Effector memory CD8-positive, alpha-beta T cell (primary cell): Measurements from ENCODE around the gene PCCA.

Experiments
- ATAC-seq: fragments of 150-1000 bp; cut with Tn5 transposase; replicated peaks from 2 replicates; pipeline ENCODE4 v1.10.0; 2021; ENCODE audit warnings: mild to moderate bottlenecking, moderate library complexity
- DNase-seq, 3 experiments: peaks; one replicate each; pipeline ENCODE4 v3.0.0; 2021
- H3K27ac Mint-ChIP-seq, 2 donors: one replicate each; pipeline ENCODE4 v1.8.0; 2022; ENCODE audit warnings: mild to moderate bottlenecking in 2 of 2, mixed read lengths in 2 of 2, moderate library complexity in 2 of 2
- H3K27me3 Mint-ChIP-seq, 2 donors: one replicate each; pipeline ENCODE4 v1.8.0; 2022; ENCODE audit warnings: mixed read lengths in 2 of 2
- H3K36me3 Mint-ChIP-seq: one replicate; pipeline ENCODE4 v1.8.0; 2022; ENCODE audit warnings: mild to moderate bottlenecking, moderate library complexity, mixed read lengths; ENCODE audit not compliant: insufficient read depth
- H3K4me1 Mint-ChIP-seq, 2 donors: one replicate each; pipeline ENCODE4 v1.8.0; 2022; ENCODE audit warnings: low read depth in 2 of 2, mixed read lengths in 2 of 2
- H3K4me3 Mint-ChIP-seq, 2 donors: one replicate each; pipeline ENCODE4 v1.8.0; 2022; ENCODE audit warnings: mild to moderate bottlenecking in 2 of 2, mixed read lengths in 2 of 2, moderate library complexity in 2 of 2
- H3K9me3 Mint-ChIP-seq, 2 donors: one replicate each; pipeline ENCODE4 v1.8.0; 2022; ENCODE audit warnings: mixed read lengths in 2 of 2

PCCA gene

DNA sequence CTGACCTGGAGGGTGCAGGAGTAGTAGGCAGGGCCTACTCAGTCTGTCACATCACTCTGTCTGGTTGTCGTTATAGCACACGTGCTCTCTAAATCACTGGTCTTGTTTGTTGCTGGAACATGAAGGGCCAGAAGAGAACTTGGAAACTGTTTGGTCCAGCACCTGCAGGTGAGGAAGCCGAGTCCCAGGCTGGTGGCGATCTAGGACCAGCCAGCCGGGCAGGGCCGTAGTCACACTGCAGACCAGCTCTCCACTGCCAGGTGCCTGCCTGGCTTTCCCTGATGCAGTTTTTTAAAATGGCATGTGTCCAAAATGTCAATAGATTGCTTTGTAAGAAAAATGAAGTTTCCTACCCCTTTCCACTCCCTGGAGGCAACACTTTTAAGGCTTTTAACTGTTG is 446.0 kb downstream of the PCCA start:
- Mint-ChIP-seq H3K27me3 (no peaks in the 10 kb centered on the region), H3K36me3 (no peaks in the 10 kb centered on the region), H3K4me1 (peaks cover 0 to 7% of the 10 kb centered on the region in 2 donors), H3K27ac (peak overlapping the region in 1 of 2 donors; percentile 39), H3K9me3 (no peaks in the 10 kb centered on the region), H3K4me3 (no peak overlapping the region)
- ATAC-seq (no peak), DNase-seq (no peak)

DNA sequence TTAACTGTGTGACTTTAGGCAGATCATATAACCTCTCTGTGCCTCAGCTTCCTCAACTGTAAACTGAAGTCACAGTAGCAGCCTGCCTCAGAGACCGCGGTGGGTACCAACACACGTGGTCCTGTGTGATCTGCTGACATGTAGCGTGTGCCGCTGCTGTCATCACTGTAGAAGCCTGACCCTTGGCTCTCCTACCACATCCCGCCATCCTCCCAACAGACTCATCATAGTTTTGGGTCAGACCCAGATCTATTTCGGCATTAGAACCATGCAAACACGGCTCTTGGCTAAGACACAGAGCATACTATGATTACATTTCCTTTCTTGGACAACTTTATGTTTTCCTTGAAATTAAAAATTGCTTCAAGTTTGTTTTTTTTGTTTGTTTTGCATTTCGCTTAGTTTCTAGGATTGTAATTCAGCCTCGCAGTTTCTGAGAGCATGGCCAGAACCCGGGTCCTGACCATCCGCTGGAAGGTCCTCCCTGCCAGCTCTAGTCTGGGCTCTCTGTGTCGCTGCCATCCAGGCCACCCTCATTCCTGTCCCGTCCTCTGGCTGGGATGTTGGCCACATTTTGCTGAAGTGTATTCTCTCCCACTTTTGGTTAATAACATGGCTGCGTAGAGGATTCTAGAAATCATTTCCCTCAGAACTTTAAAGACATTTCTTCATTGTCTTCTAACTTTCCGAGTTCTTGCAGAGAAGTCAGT is 446.7 kb downstream of the PCCA start:
- DNase-seq (no peak), ATAC-seq (no peak)
- Mint-ChIP-seq H3K9me3 (no peaks in the 10 kb centered on the region), H3K27me3 (no peaks in the 10 kb centered on the region), H3K4me1 (peaks cover 0 to 7% of the 10 kb centered on the region in 2 donors), H3K27ac (peak overlapping the region in 1 of 2 donors; percentile 39), H3K4me3 (no peak overlapping the region), H3K36me3 (no peaks in the 10 kb centered on the region)

DNA sequence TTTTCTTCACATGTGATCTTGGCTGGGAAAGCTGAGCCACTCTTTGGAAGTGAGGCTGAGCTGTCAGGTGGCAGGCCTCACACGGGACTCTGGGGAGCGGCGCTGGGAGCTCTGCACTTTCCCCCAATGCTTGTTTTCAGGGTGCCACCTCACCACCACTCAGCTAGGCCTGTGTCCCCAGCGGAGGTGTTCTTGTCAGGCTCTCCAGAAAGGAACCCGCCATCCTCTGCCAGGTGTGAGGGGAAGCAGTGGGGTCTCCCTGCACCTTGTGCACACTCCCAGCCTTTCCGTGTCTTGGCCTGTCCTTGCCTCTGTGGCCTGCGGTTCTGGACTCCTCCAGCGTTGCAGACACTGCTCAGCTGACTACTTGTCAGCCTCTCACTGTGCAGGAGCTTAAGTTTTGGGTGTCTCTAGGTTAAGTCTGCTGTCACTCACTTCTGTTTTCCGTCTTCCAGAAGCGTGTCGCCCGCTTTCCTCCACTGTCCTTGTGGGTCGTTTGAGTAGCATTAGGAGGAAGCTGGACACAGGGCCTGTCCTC is 447.8 kb downstream of the PCCA start:
- no peaks in the 10 kb centered on the region for H3K9me3 Mint-ChIP-seq
- no peak for DNase-seq
- H3K27ac Mint-ChIP-seq, result peak overlapping the region in 1 of 2 donors; percentile 39
- no peaks in the 10 kb centered on the region for H3K27me3 Mint-ChIP-seq
- H3K36me3 Mint-ChIP-seq, result no peaks in the 10 kb centered on the region
- no peak overlapping the region for H3K4me3 Mint-ChIP-seq
- H3K4me1 Mint-ChIP-seq, result peaks cover 0 to 7% of the 10 kb centered on the region in 2 donors
- ATAC-seq, result no peak

DNA sequence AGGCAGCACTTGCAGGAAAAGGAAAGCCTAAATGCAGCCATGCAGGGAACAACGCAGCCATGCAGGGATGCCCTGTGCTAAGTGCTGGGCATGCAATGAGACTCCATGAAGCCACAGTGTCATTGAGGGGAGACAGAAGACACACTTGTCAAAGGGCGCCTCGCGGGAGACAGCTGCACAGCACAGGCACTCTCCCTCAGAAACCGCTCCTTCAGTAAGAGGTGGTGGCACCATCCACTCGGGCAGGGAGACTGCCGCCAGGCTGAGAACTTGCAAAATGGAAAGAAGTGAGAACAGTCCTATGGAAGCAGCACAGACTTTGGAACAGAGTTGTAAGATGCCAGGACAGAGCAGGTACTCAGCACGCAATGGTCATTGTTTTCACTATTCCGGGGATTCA is 448.6 kb downstream of the PCCA start:
- peaks cover 0 to 7% of the 10 kb centered on the region in 2 donors for H3K4me1 Mint-ChIP-seq
- ATAC-seq, result no peak
- peak overlapping the region in 1 of 2 donors; percentile 39 for H3K27ac Mint-ChIP-seq
- no peaks in the 10 kb centered on the region for H3K27me3 Mint-ChIP-seq
- H3K36me3 Mint-ChIP-seq, result no peaks in the 10 kb centered on the region
- no peak overlapping the region for H3K4me3 Mint-ChIP-seq
- H3K9me3 Mint-ChIP-seq, result no peaks in the 10 kb centered on the region
- no peak for DNase-seq

DNA sequence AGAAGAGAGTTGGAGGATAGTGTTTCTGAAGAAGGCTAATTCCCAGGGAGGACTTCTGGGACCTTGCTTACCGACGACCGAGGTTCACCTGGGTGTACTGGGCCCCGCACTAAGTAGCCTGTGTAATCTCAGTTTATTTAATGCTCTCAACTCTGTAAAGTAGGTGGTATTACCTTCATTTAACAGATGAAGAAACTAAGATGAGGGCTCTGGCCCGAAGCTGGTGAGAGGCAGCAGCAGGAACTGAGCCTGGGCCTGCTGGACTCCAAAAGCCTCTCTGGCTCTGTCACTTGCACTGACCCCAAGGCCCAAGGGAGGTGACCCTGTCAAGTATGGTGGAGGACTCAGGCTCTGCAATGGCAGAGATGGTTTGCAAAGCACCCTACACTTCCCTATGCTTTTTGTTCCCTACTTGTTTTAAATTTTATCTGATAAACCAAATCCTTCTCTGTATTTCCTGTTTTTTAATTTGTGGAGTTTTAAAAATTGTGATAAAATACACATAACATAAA is 449.1 kb downstream of the PCCA start:
- H3K4me1 Mint-ChIP-seq, result peaks cover 3 to 11% of the 10 kb centered on the region in 2 donors
- H3K27ac Mint-ChIP-seq, result peak overlapping the region in 1 of 2 donors; percentile 39
- H3K9me3 Mint-ChIP-seq, result no peaks in the 10 kb centered on the region
- no peak overlapping the region for H3K4me3 Mint-ChIP-seq
- H3K27me3 Mint-ChIP-seq, result no peaks in the 10 kb centered on the region
- ATAC-seq (no peak), DNase-seq (no peak)
- H3K36me3 Mint-ChIP-seq, result no peaks in the 10 kb centered on the region

DNA sequence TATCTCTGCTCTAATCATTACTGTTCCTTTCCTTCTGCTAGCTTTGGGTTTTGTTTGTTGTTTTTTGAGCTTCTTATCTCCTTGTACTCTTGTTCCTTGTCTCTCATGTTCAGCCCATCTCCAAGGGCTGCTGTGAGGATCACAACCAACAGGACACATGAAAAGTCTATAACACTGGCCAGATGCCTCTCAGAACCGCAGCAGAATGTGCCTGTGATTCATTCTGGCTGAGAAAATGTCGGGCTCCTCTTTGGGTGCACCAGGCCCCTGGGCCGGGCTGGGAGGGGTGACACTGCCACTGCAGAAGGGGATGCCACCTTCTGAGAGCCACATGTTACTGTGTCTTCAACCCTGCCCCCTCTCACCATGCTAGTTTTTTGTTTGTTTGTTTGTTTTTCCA is 451.7 kb downstream of the PCCA start:
- Mint-ChIP-seq H3K36me3 (no peaks in the 10 kb centered on the region), H3K27ac (no peak overlapping the region), H3K27me3 (no peaks in the 10 kb centered on the region), H3K9me3 (no peaks in the 10 kb centered on the region), H3K4me3 (no peak overlapping the region), H3K4me1 (peaks cover 3 to 11% of the 10 kb centered on the region in 2 donors)
- no peak for ATAC-seq
- no peak for DNase-seq

DNA sequence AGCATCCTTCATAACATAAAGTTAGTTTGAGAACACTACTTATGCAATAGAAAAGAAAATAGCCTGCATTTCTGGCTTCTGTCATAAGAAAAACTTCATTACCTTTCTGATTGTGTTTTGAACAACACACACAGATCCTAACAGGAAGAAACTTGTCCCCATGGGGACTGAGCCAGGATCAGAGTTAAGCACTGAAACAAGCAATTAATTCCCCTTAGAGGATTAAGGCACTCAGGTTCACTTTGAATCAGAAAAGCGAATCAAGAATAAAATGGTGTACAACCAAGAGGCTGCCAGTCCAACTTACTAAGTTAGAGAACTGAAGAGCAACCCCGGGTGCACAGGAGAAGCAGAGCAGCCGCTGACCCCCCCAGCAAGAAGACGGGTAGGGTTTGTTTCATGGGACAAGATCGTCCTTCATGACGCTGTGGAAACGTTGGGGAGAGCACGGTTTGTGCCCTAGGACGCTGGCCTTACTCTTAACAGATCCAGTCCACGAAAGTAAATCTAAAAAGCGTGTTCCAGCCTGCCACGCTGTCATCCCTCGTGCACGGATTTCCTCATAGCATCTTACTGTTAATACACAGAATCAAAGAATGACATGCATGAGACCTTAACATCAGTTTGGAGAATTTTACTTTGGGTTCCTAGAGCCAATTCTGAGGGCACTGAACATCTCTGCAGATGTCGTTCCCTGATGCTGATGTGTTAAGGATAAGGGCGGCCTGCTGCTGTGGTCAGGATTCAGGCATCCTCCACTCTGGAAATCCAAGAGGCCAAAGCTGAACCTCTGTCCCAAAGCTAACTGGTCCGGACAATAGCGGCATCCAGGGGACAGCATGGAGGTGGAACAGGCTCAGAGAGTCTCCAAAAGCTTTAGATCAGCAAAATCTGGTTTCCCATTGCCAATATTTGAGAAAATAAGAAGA is 453.3 kb downstream of the PCCA start:
- Mint-ChIP-seq H3K4me1 (peaks cover 3 to 9% of the 10 kb centered on the region in 2 donors), H3K9me3 (no peaks in the 10 kb centered on the region), H3K27me3 (no peaks in the 10 kb centered on the region), H3K27ac (no peak overlapping the region), H3K36me3 (no peaks in the 10 kb centered on the region), H3K4me3 (no peak overlapping the region)
- no peak for DNase-seq
- no peak for ATAC-seq

DNA sequence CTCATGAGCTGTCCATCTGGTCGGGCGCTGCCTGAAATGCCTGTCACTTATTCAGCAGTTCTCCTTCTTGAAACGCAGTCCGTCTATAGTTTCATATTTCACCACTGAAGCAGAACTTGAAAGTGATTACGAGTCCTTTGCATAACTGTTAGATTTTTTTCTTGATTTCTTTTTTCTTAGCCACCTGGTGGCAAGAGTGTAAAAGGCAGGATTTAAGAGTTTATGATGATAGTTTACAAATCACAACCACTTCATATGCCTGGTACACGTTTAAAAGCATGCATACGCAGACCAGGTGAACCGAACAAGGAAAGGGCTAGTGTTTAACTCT is 453.9 kb downstream of the PCCA start:
- peaks cover 3 to 5% of the 10 kb centered on the region in 2 donors for H3K4me1 Mint-ChIP-seq
- no peak overlapping the region for H3K4me3 Mint-ChIP-seq
- no peaks in the 10 kb centered on the region for H3K36me3 Mint-ChIP-seq
- DNase-seq (no peak), ATAC-seq (peak; percentile 22)
- no peaks in the 10 kb centered on the region for H3K27me3 Mint-ChIP-seq
- no peaks in the 10 kb centered on the region for H3K9me3 Mint-ChIP-seq
- no peak overlapping the region for H3K27ac Mint-ChIP-seq

DNA sequence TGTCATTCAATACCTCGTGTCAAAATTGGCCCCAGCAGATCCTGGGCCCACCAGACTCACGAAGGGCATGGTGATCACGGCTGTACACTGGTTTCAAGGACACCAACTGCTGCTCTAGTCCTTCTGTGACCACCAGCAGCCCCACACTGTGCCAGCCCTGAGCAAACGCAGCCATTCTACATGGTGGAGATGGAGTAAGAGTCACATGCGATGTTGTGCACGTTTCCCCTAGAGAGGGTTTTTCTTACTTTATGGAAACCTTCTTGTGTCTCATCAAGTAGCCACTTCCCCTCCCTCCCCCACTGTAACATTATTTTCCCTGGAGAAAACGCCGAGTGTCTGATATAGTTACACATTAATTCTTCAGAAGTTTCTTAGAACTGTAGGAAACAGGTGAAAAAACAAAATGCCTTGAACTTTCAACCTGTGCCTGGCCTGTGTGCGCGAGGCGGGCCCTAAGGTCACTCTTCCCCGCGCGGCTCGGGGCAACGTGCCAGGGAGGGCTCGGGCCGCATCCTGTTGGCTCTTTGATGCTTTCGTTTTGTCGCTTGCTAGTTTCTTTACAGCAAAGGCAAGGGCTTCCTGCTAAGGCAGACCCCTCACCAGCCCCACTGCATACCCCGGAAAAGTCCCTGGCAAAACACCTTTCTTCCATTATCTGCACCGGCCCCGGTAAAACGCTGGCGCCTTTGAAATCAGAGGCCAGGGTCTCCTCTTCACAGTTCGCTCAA is 455.1 kb downstream of the PCCA start:
- no peak overlapping the region for H3K27ac Mint-ChIP-seq
- H3K4me3 Mint-ChIP-seq, result no peak overlapping the region
- no peaks in the 10 kb centered on the region for H3K9me3 Mint-ChIP-seq
- ATAC-seq (no peak), DNase-seq (no peak)
- peaks cover 3 to 8% of the 10 kb centered on the region in 2 donors for H3K4me1 Mint-ChIP-seq
- H3K27me3 Mint-ChIP-seq, result no peaks in the 10 kb centered on the region
- H3K36me3 Mint-ChIP-seq, result no peaks in the 10 kb centered on the region

DNA sequence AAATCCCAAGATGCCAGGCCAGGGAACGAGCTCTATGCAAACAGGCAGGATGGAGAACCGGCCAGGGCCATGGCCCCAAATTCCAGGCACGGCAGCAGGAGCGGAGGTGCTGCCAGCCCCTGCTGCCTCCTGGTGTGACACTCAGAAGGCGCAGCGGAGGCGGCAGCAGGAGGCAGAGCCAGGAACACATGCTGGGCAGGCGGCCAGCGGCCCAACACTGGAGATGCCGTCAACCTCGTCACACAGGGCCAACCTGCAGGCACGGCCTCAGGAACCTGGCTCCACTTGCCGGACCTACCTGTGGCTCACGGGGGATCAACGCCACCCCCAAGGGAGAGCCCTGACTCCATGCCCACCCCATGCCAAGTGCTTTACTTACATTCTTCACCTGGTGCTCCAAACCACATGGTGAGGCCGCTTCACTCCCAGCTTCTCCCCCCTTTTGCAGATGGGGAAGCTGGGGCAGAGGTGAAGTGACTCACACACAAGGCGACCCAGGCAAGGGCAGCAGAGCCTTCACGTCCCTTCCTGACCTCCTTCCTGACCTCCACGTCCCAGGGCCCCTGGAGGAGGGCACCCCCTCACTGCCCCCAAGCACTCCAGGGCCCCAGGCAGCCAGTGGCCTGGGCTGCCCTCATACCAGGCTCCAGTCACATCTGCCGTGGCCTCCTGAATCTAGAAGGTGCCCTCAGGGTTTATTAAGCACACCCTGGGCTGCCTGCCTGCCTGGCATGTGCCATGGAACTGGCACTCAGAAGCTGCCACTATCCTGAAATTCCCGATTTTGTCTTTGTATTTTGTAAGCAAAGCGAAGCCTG is 456.2 kb downstream of the PCCA start:
- Mint-ChIP-seq H3K9me3 (no peaks in the 10 kb centered on the region), H3K27me3 (no peaks in the 10 kb centered on the region), H3K36me3 (no peaks in the 10 kb centered on the region), H3K4me3 (no peak overlapping the region), H3K27ac (no peak overlapping the region), H3K4me1 (peaks cover 3 to 8% of the 10 kb centered on the region in 2 donors)
- DNase-seq (no peak), ATAC-seq (no peak)

DNA sequence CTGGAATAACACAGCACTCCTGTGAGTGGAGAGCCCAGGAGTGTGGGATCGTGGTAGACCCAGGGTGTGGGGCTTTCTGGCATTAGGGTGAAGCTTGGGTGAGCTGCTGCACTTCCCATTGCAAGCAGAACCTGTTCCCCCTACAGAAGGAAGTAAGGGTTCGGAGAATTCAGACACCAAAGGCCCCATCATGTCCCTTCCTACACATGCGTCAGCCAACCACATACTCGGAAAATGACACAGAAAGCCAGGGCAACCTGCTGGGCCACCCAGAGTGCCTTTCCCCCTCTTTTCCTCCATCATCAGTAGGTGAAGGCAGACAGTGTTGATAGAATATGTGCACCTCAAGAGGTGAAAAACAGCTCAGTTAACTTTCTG is 456.8 kb downstream of the PCCA start:
- ATAC-seq, result no peak
- Mint-ChIP-seq H3K9me3 (no peaks in the 10 kb centered on the region), H3K4me1 (peaks cover 3 to 8% of the 10 kb centered on the region in 2 donors), H3K27ac (no peak overlapping the region), H3K27me3 (no peaks in the 10 kb centered on the region), H3K4me3 (no peak overlapping the region), H3K36me3 (no peaks in the 10 kb centered on the region)
- DNase-seq, result no peak

DNA sequence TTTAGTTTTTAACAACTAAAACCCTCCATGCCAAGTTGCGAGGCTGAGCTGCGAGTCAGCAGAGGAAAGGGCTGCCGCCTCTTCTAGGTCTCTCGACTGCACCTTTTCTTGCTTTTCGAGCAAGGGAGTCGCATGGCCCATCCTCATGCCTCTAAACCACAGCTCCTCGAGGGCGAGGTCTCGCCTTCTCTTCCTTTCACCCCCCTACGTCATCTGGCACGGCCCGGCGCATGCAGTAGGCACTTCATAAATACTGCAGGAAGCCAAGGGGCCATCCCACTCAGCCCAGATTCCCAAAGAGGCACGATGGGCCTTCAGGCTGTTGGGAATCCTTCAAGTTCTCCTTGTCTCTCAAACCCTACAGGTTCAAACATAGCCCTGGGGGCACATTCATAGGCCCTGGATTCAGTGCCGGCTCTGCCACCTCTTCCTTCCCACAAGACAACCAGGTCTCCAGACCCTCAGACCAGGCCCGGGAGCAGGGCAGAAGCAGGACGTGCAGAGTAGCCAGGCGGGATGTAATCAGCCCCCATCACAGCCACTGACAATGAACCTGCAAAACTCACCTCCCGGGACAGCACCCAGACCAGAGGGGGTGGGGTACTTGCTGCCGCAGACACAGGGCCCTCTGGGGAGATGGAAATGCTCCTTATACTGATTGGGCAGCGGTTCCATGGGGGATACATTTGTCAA is 458.0 kb downstream of the PCCA start:
- no peaks in the 10 kb centered on the region for H3K27me3 Mint-ChIP-seq
- ATAC-seq (no peak), DNase-seq (no peak)
- H3K4me1 Mint-ChIP-seq, result peaks cover 3 to 8% of the 10 kb centered on the region in 2 donors
- H3K4me3 Mint-ChIP-seq, result no peak overlapping the region
- H3K27ac Mint-ChIP-seq, result no peak overlapping the region
- H3K9me3 Mint-ChIP-seq, result no peaks in the 10 kb centered on the region
- H3K36me3 Mint-ChIP-seq, result no peaks in the 10 kb centered on the region
